HG03575 (cell line): ENCODE data around the gene ADAMTS3.
"Not testable (repeated sequence)": the region's sequence is repeated elsewhere in the genome, so short reads cannot be mapped to it uniquely, and the experiment has no call there.

ENCODE experiments used
- ATAC-seq: cut with Tn5 transposase; IDR thresholded peaks from one replicate; pipeline ENCODE4 v1.9.1; 2021; ENCODE audit not compliant: unreplicated experiment, insufficient number of reproducible peaks, low FRiP score; ENCODE audit errors: extremely low read depth

Gene ADAMTS3

DNA sequence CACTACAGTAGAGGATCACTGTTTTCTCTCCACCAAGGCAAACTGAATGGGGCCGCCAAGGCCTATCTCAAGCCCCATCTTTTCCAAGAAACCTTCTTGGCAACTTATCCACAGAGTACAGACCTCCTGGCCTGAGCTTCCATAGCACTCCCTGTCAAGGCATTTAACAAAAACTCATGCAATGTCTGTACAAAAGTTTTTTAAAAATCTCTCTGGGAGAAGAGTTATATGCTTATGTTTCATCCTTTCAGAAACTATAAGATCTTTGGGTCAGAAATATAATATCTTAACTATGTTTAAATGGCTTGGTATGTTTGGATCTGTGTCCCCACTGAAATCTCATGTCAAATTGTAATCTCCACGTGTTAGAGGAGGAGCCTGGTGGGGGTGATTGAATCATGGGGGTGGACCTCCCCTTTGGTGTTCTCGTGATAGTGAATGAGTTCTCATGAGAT, 13.6 kb downstream of the ADAMTS3 start:
- no peak for ATAC-seq

DNA sequence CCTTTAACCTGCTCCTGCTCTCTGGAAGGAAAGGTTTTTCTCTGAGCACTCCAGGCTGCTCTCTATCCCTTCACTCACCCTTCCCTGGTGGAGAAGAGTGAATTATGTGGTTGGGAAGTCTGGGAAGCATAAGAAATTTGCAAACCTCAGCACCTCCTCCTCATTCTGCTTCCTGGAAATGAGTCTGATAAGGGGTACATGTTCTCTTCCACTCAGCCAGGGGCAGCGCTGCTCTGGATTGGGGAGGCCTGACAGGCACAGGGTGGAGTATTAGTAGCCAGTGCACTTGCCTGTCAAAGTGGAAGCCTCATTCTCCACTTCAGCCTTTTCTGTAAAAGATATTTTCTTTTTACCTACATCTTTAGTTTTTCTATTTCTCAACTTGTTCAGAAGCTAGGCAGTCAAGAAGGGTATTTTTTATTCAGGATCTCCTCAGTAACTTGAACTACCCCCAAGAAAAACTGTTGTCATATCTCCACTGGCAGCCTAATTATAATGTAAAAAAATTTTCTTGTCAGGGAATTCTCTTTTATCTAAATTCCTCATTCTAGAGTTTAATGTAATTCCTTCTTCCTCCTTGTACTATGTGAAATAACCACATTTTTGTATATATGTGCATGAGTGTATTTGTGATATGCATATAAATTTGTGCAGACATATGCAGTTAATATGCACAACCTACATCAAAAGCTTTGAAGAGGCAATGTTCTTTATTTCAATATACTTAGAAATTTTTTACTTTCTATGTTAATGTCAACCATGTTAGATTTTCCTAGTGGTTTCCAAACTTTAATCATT, 15.3 kb downstream of the ADAMTS3 start:
- ATAC-seq: no peak

DNA sequence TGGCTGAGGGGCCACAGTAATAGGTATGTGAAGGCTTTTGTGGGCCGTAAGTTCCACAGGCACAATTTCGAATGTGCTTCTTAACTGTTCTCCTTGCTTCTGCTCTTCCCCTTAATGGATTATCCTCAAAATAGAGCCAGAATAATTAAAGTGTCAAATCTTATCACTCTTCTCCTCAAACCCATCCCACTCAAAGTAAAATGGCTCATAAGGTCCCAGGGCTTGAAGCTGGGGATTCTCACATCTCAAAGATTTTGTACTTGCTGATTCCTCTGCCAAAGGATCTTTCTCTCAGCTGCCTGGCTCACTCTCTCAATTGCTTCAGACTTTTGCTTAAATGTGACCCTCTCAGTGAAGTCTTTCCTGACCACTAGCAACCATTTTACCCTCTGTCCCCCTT, 16.6 kb downstream of the ADAMTS3 start:
- no peak for ATAC-seq

DNA sequence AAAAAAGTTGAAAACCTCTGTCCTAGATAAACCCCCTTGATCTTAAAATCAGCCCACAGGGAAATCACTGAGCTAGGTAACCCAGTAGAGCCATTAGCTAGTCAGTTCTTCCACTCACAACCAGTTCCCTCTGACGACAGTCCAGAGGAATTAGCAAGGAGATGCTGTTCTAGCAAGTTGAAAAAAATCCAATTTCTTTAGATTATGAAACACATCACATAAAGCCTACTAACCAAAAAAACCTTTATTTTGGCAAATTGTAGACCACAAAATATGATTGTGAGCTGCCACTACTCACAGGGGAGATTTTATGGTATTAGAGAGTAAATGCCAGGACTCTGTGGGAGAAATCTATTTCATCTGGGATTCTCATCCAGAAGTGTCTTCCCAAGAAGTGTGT, 22.6 kb downstream of the ADAMTS3 start:
- ATAC-seq: no peak

DNA sequence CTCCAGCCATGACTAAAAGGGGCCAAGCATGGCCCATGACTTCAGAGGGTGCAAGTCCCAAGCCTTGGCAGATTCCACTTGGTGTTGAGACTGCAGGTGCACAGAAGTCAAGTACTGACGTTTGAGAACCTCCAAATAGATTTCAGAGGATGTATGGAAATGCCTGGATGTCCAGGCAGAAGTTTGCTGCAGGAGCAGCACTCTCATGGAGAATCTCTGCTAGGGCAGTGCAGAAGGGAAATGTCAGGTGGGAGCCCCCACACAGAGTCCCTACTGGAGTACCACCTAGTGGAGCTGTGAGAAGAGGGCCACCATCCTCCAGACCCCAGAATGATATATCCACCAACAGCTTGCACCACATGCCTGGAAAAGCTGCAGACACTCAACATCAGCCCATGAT, 28.3 kb downstream of the ADAMTS3 start:
- not testable (repeated sequence) for ATAC-seq

DNA sequence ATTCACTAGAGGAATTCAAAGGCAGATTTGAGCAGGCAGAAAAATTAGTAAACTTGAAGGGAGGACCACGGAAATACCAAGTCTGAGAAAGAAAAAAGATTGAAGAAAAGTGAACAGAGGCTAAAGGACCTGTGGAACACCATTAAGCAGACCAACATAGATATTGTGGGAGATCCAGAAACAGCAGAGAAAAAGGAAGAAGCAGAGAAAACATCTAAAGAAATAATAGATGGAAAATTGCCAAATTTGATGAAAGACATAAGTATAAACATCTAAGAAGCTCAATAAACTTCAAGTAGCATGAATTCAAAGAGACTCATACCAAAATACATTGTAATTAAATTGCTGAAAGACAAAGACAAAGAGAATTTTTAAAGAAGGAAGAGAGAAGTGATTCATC, 31.0 kb downstream of the ADAMTS3 start:
- ATAC-seq: no peak

DNA sequence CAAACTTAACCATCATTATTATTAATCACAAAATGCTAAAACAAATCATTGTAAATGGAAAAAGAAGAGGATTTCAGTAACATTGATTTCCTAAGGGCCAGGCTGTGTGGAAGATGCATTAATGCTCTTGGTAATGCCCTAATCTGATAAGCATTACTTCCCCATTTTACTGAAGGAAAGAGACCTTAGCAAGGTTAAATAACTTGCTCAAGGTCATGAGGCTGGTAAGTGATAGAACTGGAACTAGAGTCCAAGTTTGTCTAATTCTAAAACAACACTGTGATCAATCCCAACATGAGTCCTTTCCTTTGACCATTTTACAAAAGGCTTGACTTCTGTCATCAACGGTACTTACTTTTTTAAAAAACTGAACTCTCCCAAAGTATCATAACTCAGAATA, 32.6 kb downstream of the ADAMTS3 start:
- no peak for ATAC-seq

DNA sequence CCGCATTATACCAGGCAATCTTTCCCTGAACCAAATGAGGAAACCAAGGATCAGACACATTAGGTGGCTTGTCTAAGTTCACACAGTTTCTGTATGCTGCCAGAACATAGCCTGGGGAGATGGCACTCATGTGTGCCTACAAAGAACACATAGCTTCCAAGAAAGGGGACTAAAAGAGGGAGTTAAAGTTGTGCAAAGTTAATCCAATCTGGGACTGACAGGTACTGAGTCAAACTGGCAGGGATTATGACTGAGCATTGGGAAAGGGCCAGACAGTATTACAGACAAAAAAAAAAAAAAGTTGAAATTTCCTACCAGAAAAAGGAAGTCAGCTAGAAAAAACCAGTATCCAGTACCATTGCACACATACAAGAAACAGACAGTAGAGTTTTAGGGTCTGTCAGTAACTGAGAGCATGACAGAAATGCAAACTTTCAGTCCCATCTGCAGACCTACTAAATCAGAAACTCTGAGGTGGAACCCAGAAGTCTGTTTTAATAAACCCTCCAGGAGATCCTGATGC, 37.2 kb downstream of the ADAMTS3 start:
- no peak for ATAC-seq

DNA sequence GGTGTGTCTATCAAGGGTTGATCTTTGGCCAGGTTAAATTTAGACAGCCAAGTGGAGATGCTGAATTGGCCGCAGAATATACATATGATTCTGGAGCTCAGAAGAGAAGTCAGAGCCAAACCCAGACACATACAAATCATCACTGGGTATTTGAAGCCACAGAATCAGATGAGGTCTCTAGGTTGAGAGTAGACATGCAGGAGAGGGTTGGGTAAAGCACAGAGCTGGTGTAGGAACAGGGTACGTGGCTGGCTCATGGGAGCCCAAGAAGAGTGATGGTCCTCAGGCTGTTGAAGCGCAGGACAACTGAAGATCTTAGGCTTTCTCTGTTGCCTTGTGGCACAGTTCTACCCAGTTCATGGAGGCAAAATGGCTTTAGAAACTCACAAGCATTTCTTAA, 37.7 kb downstream of the ADAMTS3 start:
- ATAC-seq: no peak

DNA sequence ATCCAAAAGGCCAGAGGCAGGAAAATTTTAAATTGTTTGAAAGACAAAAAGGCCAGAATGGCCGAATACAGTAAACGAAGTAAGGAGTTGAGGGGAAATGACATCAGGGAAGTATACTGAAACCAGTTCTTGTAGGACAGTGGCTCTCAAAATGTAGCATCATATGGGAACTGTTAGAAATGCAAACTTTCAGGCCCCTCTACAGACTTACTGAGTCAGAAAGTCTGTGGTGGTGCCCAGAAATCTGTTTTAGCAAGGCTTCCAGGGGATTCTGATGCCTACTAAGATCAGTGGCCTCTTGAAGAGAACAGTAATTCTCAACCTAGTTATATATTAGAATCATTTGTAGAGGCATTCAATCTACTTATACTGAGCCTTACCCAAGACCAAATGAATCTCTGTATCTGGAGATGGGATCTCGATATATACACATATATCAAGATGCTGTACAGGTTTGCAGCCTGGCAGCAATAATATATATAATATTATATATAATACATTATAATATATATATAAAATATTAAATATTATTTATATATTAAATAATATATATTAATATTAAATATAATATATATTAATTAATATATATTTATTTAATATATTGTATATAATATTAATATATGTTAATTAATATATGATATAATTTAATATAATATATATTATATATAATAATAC, 39.7 kb downstream of the ADAMTS3 start:
- no peak for ATAC-seq

DNA sequence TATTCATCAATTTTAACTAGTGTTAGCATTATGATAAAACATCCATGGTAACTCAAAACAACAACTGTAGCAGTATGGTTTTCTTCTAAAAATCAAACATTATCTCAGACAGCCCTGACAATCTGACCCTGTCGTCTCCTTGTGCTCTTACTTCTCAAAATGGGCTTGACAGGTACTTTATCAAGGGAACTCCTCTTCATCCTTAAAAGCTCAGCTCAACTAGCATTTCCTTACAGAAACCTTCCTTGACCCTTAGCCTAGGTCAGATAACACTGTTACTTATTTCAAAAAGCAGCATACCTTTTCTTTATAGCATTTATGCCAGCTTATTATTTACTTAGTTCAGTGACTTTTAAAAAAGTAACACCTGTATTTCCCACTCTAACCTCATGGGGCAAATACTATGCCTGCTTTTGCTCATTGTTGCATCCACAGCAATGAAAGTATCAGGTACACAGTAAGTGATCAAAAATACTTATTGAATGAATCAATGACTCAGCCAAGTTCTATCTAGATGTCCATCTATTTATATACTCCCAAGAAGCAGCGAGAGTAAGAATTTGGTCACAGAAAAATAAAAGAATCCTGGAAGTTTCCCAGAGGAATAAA, 41.9 kb downstream of the ADAMTS3 start:
- no peak for ATAC-seq

DNA sequence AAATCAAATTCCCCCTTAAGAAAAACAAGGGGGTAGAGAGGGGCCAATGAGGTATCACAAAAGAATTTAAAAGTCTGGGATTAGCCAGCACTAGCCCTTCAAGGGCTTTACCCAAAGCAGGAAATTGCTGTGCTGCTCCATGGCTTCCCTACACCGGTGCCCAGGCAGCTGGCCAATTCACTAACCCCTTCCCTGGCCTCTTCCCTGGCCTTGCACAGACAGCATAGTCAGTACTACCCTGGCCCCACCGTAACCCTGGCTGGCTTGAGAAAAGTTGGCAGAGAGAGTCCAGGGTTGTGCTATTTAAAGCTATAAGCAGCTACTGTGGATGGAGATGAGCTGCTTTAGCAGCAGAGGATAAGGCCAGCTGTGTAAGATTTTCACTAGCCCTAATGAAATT, 43.1 kb downstream of the ADAMTS3 start:
- no peak for ATAC-seq

DNA sequence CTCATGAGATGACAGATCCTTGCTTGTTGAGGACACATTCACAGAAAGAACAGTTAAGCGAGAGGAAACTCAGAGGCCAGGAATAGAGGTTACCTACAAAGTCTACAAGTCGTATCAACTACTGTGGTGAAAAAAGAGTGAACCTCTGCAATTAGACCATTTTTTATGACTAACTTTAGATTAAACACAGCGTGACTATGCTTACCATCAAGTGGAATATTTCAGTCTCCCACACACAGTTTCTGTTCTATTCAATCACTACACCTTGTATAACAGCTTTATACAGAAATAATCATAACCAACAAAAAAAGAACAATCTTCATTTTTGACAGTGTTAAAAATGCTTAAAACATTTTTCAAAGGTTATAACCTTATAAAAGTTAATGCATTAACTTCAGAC, 46.6 kb downstream of the ADAMTS3 start:
- ATAC-seq: no peak

DNA sequence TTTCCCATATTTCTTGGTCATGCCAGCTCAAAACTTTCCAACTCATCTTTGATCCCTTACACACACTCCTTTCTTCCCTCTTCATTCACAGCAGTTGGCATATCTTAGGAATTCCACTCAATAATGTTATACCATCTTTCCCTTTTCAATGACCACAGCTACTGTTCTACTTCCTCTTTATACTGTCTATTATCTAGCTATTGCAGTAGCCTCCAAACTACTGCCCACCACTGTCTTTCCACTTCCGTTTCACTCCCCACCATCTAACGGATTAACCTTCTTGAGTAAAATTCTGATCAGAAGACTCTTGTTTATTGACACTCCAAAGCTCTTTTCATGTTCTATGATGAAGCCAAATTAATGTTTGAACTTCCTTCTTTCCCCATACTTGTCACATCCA, 55.8 kb downstream of the ADAMTS3 start:
- ATAC-seq: no peak

DNA sequence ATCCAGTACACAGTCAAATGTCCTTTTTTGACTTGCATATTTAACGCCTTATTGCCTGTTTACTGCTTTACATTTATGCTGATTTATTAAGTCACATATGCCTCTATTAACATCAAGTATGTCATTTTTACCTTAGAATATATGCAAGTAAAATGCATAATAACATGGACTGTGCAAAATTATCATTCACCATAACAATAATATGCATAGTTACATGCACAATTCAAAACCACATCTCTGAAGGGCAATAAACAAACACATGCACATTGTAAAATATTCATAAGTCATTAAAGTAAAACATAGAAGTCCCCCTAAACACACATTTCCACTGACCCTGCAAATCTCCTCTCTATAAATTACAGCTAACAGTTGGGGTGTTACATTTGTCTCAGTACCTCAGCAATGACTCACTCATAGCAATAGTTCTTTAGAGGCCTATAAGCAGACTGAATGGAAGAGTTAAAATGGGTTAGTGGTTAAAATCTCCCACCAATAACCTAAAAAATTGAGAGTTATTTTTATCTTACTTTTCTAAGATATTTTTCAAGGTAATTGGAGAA, 61.1 kb downstream of the ADAMTS3 start:
- no peak for ATAC-seq

DNA sequence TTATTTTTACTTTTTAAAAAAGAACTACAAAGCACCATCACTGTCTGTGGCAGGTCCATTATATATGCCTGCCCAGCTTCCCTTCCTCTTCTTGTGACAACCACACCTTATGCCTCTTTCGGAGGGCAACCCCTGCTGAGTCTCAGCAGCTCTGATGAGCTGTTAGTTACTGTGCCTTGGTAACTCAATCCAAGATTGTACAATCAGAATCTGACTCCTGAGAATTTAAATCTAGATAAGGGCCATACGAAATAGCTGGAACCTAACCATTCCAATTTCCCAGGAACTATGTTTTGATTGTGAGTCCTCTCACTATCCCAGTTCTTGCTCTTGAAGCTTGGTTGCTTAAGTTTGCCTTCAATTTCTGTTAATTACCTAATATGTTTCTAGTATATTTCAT, 61.9 kb downstream of the ADAMTS3 start:
- no peak for ATAC-seq

DNA sequence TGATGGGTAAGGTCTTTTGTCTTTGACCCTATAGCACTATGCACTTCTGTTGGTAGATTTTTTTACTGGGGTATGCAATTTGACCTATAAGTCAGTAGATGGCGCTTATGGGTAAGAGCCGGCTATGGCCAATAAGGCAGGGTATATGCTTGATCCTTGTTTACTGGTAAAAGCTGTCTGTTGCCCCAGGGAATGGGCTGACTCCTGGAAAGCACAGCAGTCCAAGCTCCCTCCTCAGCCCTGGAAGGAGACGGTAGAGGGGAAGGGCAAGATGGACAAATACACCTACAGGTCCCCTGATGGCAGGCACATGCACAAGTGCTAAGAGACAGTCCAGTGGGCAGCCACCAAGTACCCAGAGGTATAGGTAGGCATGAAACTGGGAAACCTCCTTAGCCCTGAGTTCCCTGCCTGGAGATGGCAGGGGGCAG, 63.7 kb downstream of the ADAMTS3 start:
- no peak for ATAC-seq

DNA sequence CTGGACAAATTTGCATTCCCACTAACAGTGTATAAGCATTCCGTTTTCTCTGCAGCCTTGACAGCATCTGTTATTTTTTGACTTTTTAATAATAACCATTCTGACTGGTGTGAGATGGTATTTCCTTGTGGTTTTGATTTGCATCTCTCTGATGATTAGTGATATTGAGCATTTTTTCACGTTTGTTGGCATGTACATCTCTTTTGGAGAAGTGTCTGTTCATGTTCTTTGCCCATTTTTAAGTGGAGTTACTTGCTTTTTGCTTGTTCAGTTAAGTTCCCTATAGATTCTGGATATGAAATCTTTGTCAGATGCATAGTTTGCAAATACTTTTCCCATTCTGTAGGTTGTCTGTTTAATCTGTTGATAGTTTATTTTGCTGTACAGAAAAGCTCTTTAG, 68.8 kb downstream of the ADAMTS3 start:
- no peak for ATAC-seq

DNA sequence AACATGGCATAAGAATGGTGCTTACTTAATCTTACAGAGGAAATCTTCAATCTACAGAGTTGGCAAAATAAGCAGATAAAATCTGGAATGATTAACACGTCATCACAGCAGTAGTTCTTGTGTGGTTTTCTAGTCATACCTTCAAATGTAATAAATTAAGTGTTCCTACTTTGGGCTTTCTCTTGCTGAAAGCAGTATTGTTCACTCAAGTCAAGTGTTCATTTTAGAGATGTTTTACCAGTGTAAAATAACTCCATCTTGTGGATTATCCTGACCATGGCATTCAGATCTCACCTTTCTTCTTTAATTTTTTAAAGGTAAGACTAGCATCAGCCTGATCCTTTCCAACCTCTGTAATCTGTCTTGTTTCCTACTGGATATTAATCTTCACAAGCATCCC, 72.9 kb downstream of the ADAMTS3 start:
- no peak for ATAC-seq

DNA sequence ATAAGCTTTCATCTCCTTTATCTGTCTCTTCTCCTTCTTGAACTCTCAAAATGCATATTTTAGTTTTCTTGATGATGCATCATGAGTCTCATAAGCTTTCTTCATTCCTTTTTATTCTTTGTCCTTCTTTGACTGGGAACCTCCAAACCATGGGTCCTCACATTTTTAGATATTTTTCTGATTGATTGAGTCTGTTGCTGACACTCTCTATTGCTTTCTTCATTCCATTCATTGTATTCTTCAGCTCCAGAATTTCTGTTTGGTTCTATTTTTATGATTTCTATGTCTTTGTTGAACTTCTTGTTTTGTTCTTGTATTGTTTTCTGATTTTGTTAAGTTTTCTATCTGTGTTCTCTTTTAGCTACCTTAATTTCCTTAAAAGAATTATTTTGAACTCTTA, 74.9 kb downstream of the ADAMTS3 start:
- ATAC-seq: no peak
